IMR-90 (cell line): ENCODE measurements around the gene SERPINB4. TPM values are rescaled to one million over a fixed set of nuclear protein-coding genes. Genes with fewer than 3 reads are reported as not detected.

Experiments
- ATAC-seq: fragments of 200-7000 bp; cut with Tn5 transposase; 2 replicates; pipeline ENCODE4 v1.9.1; 2020; ENCODE audit warnings: low read depth, mild to moderate bottlenecking, moderate library complexity
- BruUV-seq: library from RNA; stranded (reverse); fragments of 400-500 nt; replicated peaks from 2 replicates; lab custom pipeline; 2021; lab: Mats Ljungman, UMichigan
- CTCF ChIA-PET: fragments of 300-600 bp; formaldehyde crosslinking; extraction: SDS; loops from one replicate; lab custom pipeline; 2021; ENCODE audit warnings: antibody characterized with exemption; lab: Yijun Ruan, JAX
- POLR2A ChIA-PET: fragments of 300-600 bp; sonication (Branson Sonifier 250); formaldehyde crosslinking; loops from one replicate; lab custom pipeline; 2022; ENCODE audit warnings: antibody characterized with exemption; ENCODE audit not compliant: unreplicated experiment; lab: Charles Lee
- DNase-seq: peaks from one replicate; pipeline ENCODE4 v3.0.0; 2013
- H2AFZ ChIP-seq: replicated peaks from 2 replicates; pipeline ENCODE3; 2013; ENCODE audit warnings: low read length, mild to moderate bottlenecking; ENCODE audit not compliant: poor library complexity
- H2AK5ac ChIP-seq: 2 replicates; pipeline ENCODE4 v1.6.1; 2013; ENCODE audit warnings: low read depth, low read length, inconsistent platforms
- H2AK9ac ChIP-seq: replicated peaks from 2 replicates; pipeline ENCODE3; 2013; ENCODE audit warnings: mild to moderate bottlenecking, low read depth, low read length, moderate library complexity; ENCODE audit not compliant: poor library complexity
- H2BK120ac ChIP-seq: 2 replicates; pipeline ENCODE4 v1.6.1; 2013; ENCODE audit warnings: low read depth, low read length, inconsistent platforms
- H2BK15ac ChIP-seq: 3 replicates; pipeline ENCODE4 v1.6.1; 2013; ENCODE audit warnings: low read depth, low read length, inconsistent platforms
- H2BK20ac ChIP-seq: 2 replicates; pipeline ENCODE4 v1.6.1; 2013; ENCODE audit warnings: low read depth, mild to moderate bottlenecking, inconsistent platforms, low read length, moderate library complexity
- H2BK5ac ChIP-seq: 2 replicates; pipeline ENCODE4 v1.6.1; 2013; ENCODE audit warnings: mild to moderate bottlenecking, low read depth, low read length, inconsistent platforms; ENCODE audit not compliant: poor library complexity, severe bottlenecking
- H3K14ac ChIP-seq: replicated peaks from 2 replicates; pipeline ENCODE4 v1.6.1; 2013; ENCODE audit warnings: low read depth, low read length, inconsistent platforms
- H3K18ac ChIP-seq: 2 replicates; pipeline ENCODE4 v1.6.1; 2013; ENCODE audit warnings: low read depth, low read length, control low read depth
- H3K23ac ChIP-seq: 2 replicates; pipeline ENCODE4 v1.6.1; 2013; ENCODE audit warnings: low read depth, low read length, inconsistent platforms
- H3K27ac ChIP-seq: 2 replicates; pipeline ENCODE4 v1.5.1; 2013; ENCODE audit warnings: mild to moderate bottlenecking, control low read depth, low read length; ENCODE audit not compliant: insufficient read depth
- H3K27me3 ChIP-seq: 2 replicates; pipeline ENCODE4 v1.6.1; 2013; ENCODE audit warnings: low read length; ENCODE audit not compliant: control insufficient read depth, insufficient read depth
- H3K36me3 ChIP-seq: 2 replicates; pipeline ENCODE4 v1.6.1; 2013; ENCODE audit warnings: low read length, mixed read lengths; ENCODE audit not compliant: control insufficient read depth, insufficient read depth
- H3K4ac ChIP-seq: 2 replicates; pipeline ENCODE4 v1.6.1; 2013; ENCODE audit warnings: low read depth, low read length, inconsistent platforms
- H3K4me1 ChIP-seq: 2 replicates; pipeline ENCODE4 v1.6.1; 2013; ENCODE audit warnings: low read length, mixed read lengths; ENCODE audit not compliant: control insufficient read depth, insufficient read depth
- H3K4me2 ChIP-seq: 2 replicates; pipeline ENCODE4 v1.6.1; 2013; ENCODE audit warnings: low read depth, mild to moderate bottlenecking, control low read depth, low read length, moderate library complexity
- H3K4me3 ChIP-seq: 2 replicates; pipeline ENCODE4 v1.5.1; 2013; ENCODE audit warnings: low read depth, mild to moderate bottlenecking, control low read depth, low read length, moderate library complexity; ENCODE audit not compliant: insufficient read depth
- H3K56ac ChIP-seq: 2 replicates; pipeline ENCODE4 v1.6.1; 2013; ENCODE audit warnings: low read length, inconsistent platforms; ENCODE audit not compliant: insufficient read depth; ENCODE audit errors: extremely low read depth
- H3K79me1 ChIP-seq, 2 experiments: 2 replicates each; pipeline ENCODE4 v1.6.1; 2013; ENCODE audit warnings: low read length in 2 of 2, inconsistent platforms in 1 of 2, low read depth in 1 of 2
- H3K9ac ChIP-seq: 2 replicates; pipeline ENCODE4 v1.6.1; 2013; ENCODE audit warnings: low read depth, low read length, control low read depth
- H3K9me1 ChIP-seq: 2 replicates; pipeline ENCODE4 v1.6.1; 2013; ENCODE audit warnings: low read length, inconsistent platforms; ENCODE audit not compliant: insufficient read depth
- H3K9me3 ChIP-seq: 2 replicates; pipeline ENCODE4 v1.6.1; 2013; ENCODE audit warnings: low read length; ENCODE audit not compliant: control insufficient read depth, insufficient read depth
- H4K20me1 ChIP-seq: 2 replicates; pipeline ENCODE4 v1.6.1; 2013; ENCODE audit warnings: low read length, inconsistent platforms; ENCODE audit not compliant: insufficient read depth
- H4K5ac ChIP-seq: 2 replicates; pipeline ENCODE4 v1.6.1; 2013; ENCODE audit warnings: mild to moderate bottlenecking, low read depth, low read length, control low read depth
- H4K8ac ChIP-seq, 2 experiments: 2 replicates each; pipeline ENCODE4 v1.6.1; 2013; ENCODE audit warnings: low read depth in 2 of 2, low read length in 2 of 2, control low read depth in 1 of 2, inconsistent platforms in 1 of 2
- H4K91ac ChIP-seq: 2 replicates; pipeline ENCODE4 v1.6.1; 2013; ENCODE audit warnings: low read depth, low read length, inconsistent platforms; ENCODE audit not compliant: insufficient read depth
- BHLHE40 ChIP-seq: fragments of 150-350 bp; IDR thresholded peaks from 2 replicates; pipeline ENCODE4 v1.6.1; 2016; ENCODE audit warnings: mild to moderate bottlenecking, low read depth, low read length
- CEBPB ChIP-seq: IDR thresholded peaks from 2 replicates; pipeline ENCODE4 v1.6.1; 2012; ENCODE audit warnings: low read depth, low read length, improper control_type of control experiment
- CHD1 ChIP-seq: IDR thresholded peaks from 2 replicates; pipeline ENCODE4 v1.6.1; 2012; ENCODE audit warnings: low read depth, low read length, improper control_type of control experiment
- CTCF ChIP-seq: conservative IDR thresholded peaks from 2 replicates; pipeline ENCODE4 v1.5.1; 2012; ENCODE audit warnings: mild to moderate bottlenecking, low read depth, low read length, improper control_type of control experiment
- ELK1 ChIP-seq: fragments of 150-350 bp; IDR thresholded peaks from 2 replicates; pipeline ENCODE4 v1.6.1; 2016; ENCODE audit warnings: low read depth, mild to moderate bottlenecking, low read length, moderate library complexity, borderline replicate concordance
- MXI1 ChIP-seq: IDR thresholded peaks from 2 replicates; pipeline ENCODE4 v1.6.1; 2012; ENCODE audit warnings: low read depth, mild to moderate bottlenecking, low read length, moderate library complexity, borderline replicate concordance
- NFE2L2 ChIP-seq: fragments of 150-350 bp; IDR thresholded peaks from 2 replicates; pipeline ENCODE4 v1.6.1; 2016; ENCODE audit warnings: low read depth, mild to moderate bottlenecking, low read length
- POLR2A ChIP-seq: IDR thresholded peaks from 2 replicates; pipeline ENCODE4 v1.6.1; 2012; ENCODE audit warnings: mild to moderate bottlenecking, low read depth, low read length
- RAD21 ChIP-seq: IDR thresholded peaks from 2 replicates; pipeline ENCODE4 v1.6.1; 2012; ENCODE audit warnings: low read length, improper control_type of control experiment
- RCOR1 ChIP-seq: IDR thresholded peaks from 2 replicates; pipeline ENCODE4 v1.6.1; 2012; ENCODE audit warnings: mild to moderate bottlenecking, low read length, improper control_type of control experiment; ENCODE audit not compliant: insufficient replicate concordance
- SMC3 ChIP-seq: fragments of 150-350 bp; IDR thresholded peaks from 2 replicates; pipeline ENCODE4 v1.6.1; 2016; ENCODE audit warnings: low read depth, mild to moderate bottlenecking, antibody characterized with exemption, low read length, moderate library complexity
- WGBS, 2 experiments: methylation state at CpG; one replicate each; pipeline versions ENCODE4 v1.1.5 to v1.1.7; 2013; ENCODE audit warnings: missing lambda C conversion rate in 2 of 2; ENCODE audit not compliant: insufficient read length in 1 of 2; ENCODE audit errors: extremely low coverage in 2 of 2; 5-methylcytosine and 5-hydroxymethylcytosine counted together
- dilution Hi-C: fragments of 300-500 bp; cut with HindIII; formaldehyde crosslinking; loops from one replicate; pipeline ENCODE4 v1.14.3; 2018; ENCODE audit warnings: low sequenced_read_pairs; ENCODE audit not compliant: unreplicated experiment
- in situ Hi-C: fragments of 300-500 bp; cut with MboI; formaldehyde crosslinking; loops from 3 replicates; pipeline ENCODE4 v1.14.3; 2019; ENCODE audit warnings: low sequenced_read_pairs, inconsistent platforms, mixed read lengths
- intact Hi-C: fragments of 100-400 bp; cut with micrococcal nuclease; formaldehyde crosslinking; loops from 2 replicates; pipeline ENCODE4 v1.10.0; 2022
- polyA plus RNA-seq, 3 experiments: library from polyadenylated mRNA; depleted of rRNA; stranded (reverse); fragments of >200 nt; gene quantifications; 2 replicates each; pipeline ENCODE4 v1.2.3, GENCODE V29; 2012; ENCODE audit warnings: low replicate concordance in 1 of 3
- total RNA-seq: library from RNA; depleted of rRNA; stranded (reverse); fragments of >200 nt; gene quantifications from 2 replicates; pipeline ENCODE4 v1.2.3, GENCODE V29; 2012
- TF ChIP-seq, protein P1 (sequence below): fragments of 150-350 bp; IDR thresholded peaks from 2 replicates; pipeline ENCODE4 v1.6.1; 2017; ENCODE audit warnings: mild to moderate bottlenecking, antibody characterized with exemption, low read length, low read depth

Gene SERPINB4
- total and polyA plus RNA-seq, 2 of the 4 experiments (the other 2 are of a cell fraction): not detected

GRCh38 chr18:63681449-63682340 is 37.6 kb upstream of the SERPINB4 start:
- Histone ChIP-seq H4K8ac (peak overlapping the region in 1 of 2 experiments; percentile 71; a peak in 2 of 4 replicates), H3K4me1 (no peaks in the 10 kb centered on the region; the same call in 1 of the 2 replicates), H3K36me3 (no peaks in the 10 kb centered on the region), H2BK20ac (0 out of 2 replicates have a peak overlapping the region, but pooled peaks have one; percentile 71), H2AFZ (peak overlapping the region; percentile 59), H3K79me1 (no peaks in the 10 kb centered on the region), H3K27ac (no peak overlapping the region), H2AK5ac (no peak overlapping the region), H3K9me1 (no peaks in the 10 kb centered on the region; the same call in 1 of the 2 replicates), H3K9me3 (no peaks in the 10 kb centered on the region), H3K4ac (peak overlapping the region; percentile 65), H3K27me3 (no peaks in the 10 kb centered on the region), H4K20me1 (no peaks in the 10 kb centered on the region), H2BK15ac (no peak overlapping the region), H3K18ac (no peak overlapping the region; the same call in 1 of the 2 replicates), H3K4me3 (no peak overlapping the region), H3K14ac (no peak overlapping the region), H3K23ac (no peak overlapping the region), H4K5ac (peak overlapping the region; percentile 69; the same call in 1 of the 2 replicates), H2BK120ac (peak overlapping the region; percentile 77; the same call in 1 of the 2 replicates), H3K56ac (no peak overlapping the region), H4K91ac (no peak overlapping the region), H2AK9ac (no peak overlapping the region), H3K9ac (no peak overlapping the region), H2BK5ac (no peak overlapping the region), H3K4me2 (no peak overlapping the region)
- dilution Hi-C loops: no loop called here
- DNase-seq (no peak), ATAC-seq (no peak)
- ChIA-PET CTCF (interaction anchor here (0.7 to 1.2 kb wide), 2 partner anchors 8 to 11 kb away, joined by 3 to 4 read pairs; no protein-coding TSS in a partner anchor), POLR2A (no interaction called here)
- TF ChIP-seq BHLHE40 (no peak), NFE2L2 (no peak), CHD1 (no peak), ELK1 (no peak), RCOR1 (no peak), MXI1 (no peak), SMC3 (no peak), CTCF (no peak), POLR2A (no peak), CEBPB (no peak), RAD21 (no peak)
- TF ChIP-seq, protein P1, sequence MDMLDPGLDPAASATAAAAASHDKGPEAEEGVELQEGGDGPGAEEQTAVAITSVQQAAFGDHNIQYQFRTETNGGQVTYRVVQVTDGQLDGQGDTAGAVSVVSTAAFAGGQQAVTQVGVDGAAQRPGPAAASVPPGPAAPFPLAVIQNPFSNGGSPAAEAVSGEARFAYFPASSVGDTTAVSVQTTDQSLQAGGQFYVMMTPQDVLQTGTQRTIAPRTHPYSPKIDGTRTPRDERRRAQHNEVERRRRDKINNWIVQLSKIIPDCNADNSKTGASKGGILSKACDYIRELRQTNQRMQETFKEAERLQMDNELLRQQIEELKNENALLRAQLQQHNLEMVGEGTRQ: no peak
- intact Hi-C loops: no loop called here
- BruUV-seq: no TSS peak
- WGBS, 2 experiments: no CpG with 5 or more reads among the region's 2 CpGs
- in situ Hi-C loops: no loop called here
